ENCODE results near the gene FAM120C.

The FAM120C gene

GRCh38 chrX:54085666-54086065 is 97.4 kb downstream of the FAM120C start:
- no peak for TF ChIP-seq RARB (CRISPR knock-in tag; IDR thresholded peaks at IDR 0.05)
- no peak for TF ChIP-seq ARNTL (CRISPR knock-in tag; IDR thresholded peaks at IDR 0.05; ENCODE audit: borderline replicate concordance, low read depth)
- no peak for TF ChIP-seq BACH2 (CRISPR knock-in tag; IDR thresholded peaks at IDR 0.05; ENCODE audit: borderline replicate concordance)
- no peak for TF ChIP-seq ZNF8 (CRISPR knock-in tag; IDR thresholded peaks at IDR 0.05)
- no peak for TF ChIP-seq CREB5 (CRISPR knock-in tag; IDR thresholded peaks at IDR 0.05; ENCODE audit: low read depth)
- no peak for TF ChIP-seq ZFP30 (CRISPR knock-in tag; IDR thresholded peaks at IDR 0.05)
- no peak for TF ChIP-seq TCF4 (CRISPR knock-in tag; IDR thresholded peaks at IDR 0.05; ENCODE audit: borderline replicate concordance)
- no peak for TF ChIP-seq PPARA (CRISPR knock-in tag; IDR thresholded peaks at IDR 0.05; ENCODE audit: borderline replicate concordance)
- TF ChIP-seq ZNF70 (CRISPR knock-in tag; IDR thresholded peaks at IDR 0.05), result no peak
- TF ChIP-seq TOX (CRISPR knock-in tag; IDR thresholded peaks at IDR 0.05; ENCODE audit: borderline replicate concordance), result no peak
- no peak for TF ChIP-seq CSDC2 (CRISPR knock-in tag; IDR thresholded peaks at IDR 0.05)
- TF ChIP-seq PATZ1 (CRISPR knock-in tag; IDR thresholded peaks at IDR 0.05; ENCODE audit: borderline replicate concordance), result no peak
- no peak for TF ChIP-seq CSRNP3 (CRISPR knock-in tag; IDR thresholded peaks at IDR 0.05)
- no peak for TF ChIP-seq GLIS3 (CRISPR knock-in tag; IDR thresholded peaks at IDR 0.05)
- TF ChIP-seq TSHZ2 (CRISPR knock-in tag; IDR thresholded peaks at IDR 0.05), result no peak
- TF ChIP-seq ESRRG (CRISPR knock-in tag; IDR thresholded peaks at IDR 0.05), result no peak
- TF ChIP-seq SNAI2 (CRISPR knock-in tag; IDR thresholded peaks at IDR 0.05), result no peak
- no peak for ATAC-seq

- ATAC-seq, result no peak
- TF ChIP-seq ZNF70 (CRISPR knock-in tag; IDR thresholded peaks at IDR 0.05) (no peak), PPARA (CRISPR knock-in tag; IDR thresholded peaks at IDR 0.05; ENCODE audit: borderline replicate concordance) (no peak), TOX (CRISPR knock-in tag; IDR thresholded peaks at IDR 0.05; ENCODE audit: borderline replicate concordance) (no peak), ZFP30 (CRISPR knock-in tag; IDR thresholded peaks at IDR 0.05) (no peak), POU6F1 (CRISPR knock-in tag; IDR thresholded peaks at IDR 0.05; ENCODE audit: borderline replicate concordance, low read depth) (no peak), GLIS3 (CRISPR knock-in tag; IDR thresholded peaks at IDR 0.05) (no peak), TCF4 (CRISPR knock-in tag; IDR thresholded peaks at IDR 0.05; ENCODE audit: borderline replicate concordance) (no peak), CSRNP3 (CRISPR knock-in tag; IDR thresholded peaks at IDR 0.05) (no peak), BACH2 (CRISPR knock-in tag; IDR thresholded peaks at IDR 0.05; ENCODE audit: borderline replicate concordance) (no peak), ESRRG (CRISPR knock-in tag; IDR thresholded peaks at IDR 0.05) (no peak), ZFP3 (CRISPR knock-in tag; IDR thresholded peaks at IDR 0.05) (no peak), PATZ1 (CRISPR knock-in tag; IDR thresholded peaks at IDR 0.05; ENCODE audit: borderline replicate concordance) (no peak), ZC3H10 (CRISPR knock-in tag; IDR thresholded peaks at IDR 0.05) (no peak)
Measured at GRCh38 chrX:54076903-54077302, 106.2 kb downstream of the FAM120C start.
